GM12872 (cell line): ENCODE results near the gene JDP2.

Source experiments
- TF ChIP-seq, protein P1 (sequence below): IDR thresholded peaks from 3 replicates; pipeline ENCODE4 v1.5.1; 2011; ENCODE audit warnings: low read depth, mild to moderate bottlenecking, low read length, moderate library complexity; ENCODE audit not compliant: insufficient read depth

JDP2 gene

GRCh38 chr14:75515629-75515996, 87.8 kb downstream of the JDP2 start:
- TF ChIP-seq, protein P1, sequence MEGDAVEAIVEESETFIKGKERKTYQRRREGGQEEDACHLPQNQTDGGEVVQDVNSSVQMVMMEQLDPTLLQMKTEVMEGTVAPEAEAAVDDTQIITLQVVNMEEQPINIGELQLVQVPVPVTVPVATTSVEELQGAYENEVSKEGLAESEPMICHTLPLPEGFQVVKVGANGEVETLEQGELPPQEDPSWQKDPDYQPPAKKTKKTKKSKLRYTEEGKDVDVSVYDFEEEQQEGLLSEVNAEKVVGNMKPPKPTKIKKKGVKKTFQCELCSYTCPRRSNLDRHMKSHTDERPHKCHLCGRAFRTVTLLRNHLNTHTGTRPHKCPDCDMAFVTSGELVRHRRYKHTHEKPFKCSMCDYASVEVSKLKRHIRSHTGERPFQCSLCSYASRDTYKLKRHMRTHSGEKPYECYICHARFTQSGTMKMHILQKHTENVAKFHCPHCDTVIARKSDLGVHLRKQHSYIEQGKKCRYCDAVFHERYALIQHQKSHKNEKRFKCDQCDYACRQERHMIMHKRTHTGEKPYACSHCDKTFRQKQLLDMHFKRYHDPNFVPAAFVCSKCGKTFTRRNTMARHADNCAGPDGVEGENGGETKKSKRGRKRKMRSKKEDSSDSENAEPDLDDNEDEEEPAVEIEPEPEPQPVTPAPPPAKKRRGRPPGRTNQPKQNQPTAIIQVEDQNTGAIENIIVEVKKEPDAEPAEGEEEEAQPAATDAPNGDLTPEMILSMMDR: no peak

DNA sequence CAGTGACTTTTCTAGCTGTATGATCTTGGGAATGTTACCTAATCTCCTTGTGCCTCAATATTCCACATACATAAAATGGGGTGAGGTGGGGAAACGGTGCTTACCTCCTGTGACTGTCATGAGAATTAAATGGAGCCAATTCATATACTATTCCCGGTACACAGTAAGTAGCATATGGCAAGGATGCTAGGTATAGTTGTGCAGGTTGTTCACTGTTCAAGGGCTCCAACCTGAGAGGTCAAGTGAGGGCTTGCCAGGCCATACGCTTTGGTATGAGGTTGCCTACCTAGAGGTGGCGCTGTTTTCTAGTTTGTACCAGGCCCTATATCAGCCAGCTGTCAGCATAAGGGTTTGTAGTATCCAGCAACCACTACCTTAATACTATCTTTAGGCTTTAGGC, 90.8 kb downstream of the JDP2 start:
- TF ChIP-seq, protein P1: peak; percentile 86

GRCh38 chr14:75519394-75519793, 91.6 kb downstream of the JDP2 start:
- TF ChIP-seq, protein P1: no peak

- TF ChIP-seq, protein P1: no peak
These were observed 92.3 kb downstream of the JDP2 start for GRCh38 chr14:75519826-75520728.

DNA sequence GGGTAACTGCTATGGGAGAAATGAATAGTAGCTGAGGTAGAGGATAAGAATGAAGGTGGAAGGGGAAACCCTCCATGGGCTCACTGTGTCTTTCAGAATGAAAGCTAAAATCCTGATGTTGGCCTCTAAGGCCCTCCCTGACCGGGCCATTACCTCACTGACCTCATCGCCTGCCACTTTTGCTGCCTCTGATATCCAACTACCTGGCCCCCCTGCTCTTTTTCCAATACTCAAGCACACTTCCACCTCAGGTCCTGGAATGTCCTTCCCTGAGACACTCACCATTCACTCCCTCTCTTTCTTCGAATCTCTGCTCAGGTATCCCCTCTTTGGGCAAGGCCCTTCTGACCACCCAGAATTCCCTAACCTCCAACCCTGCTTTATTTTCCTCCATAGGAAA, 93.0 kb downstream of the JDP2 start:
- TF ChIP-seq, protein P1: no peak

DNA sequence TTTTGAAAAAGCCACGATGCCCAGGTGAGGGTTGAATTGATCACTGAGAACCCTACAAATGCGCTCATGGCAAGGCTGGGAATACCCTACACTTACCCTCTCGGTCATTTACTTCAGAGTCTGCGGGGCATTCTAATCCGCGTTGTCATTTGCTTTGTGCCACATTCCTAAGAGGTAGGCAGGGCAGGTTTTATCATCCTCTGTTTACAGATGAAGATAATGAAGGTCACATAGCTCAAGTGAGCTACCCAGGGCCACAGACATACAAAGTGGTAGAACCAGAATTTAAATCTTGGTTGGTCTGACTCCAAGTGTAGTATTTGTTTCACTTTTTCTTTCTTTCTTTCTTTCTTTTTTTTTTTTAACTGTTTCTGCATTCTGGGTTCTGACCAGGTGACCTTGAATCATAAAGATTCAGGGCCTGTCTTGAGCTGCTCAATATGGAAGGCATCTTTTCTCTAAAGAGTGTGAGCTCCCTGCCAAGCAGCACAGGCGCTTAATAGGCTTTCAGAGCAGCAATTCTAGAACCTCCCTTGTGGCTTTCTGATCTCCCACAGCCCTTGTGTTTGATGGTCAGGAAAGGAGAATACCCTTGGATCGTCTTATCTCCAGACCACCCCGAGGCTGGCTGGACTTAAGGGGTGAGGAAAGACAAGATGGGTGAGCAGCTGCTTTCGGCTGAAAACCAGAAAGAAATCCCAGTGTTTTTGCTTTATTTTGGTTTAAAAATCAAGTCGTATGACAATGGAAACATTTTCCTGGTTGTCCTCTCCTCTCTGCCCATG, 93.8 kb downstream of the JDP2 start:
- TF ChIP-seq, protein P1: no peak

GRCh38 chr14:75522224-75522982, 94.6 kb downstream of the JDP2 start, which contains the start of gene BATF:
TSS of gene BATF (plus strand) at chr14:75522469. CDS start at chr14:75522683, 214 bp downstream.
- TF ChIP-seq, protein P1: no peak
